A549 (cell line): ENCODE measurements around the gene SPATA31E1. TPM values are rescaled to one million over a fixed set of nuclear protein-coding genes. Genes with fewer than 3 reads are reported as not detected.

ENCODE experiments used
- ATAC-seq, 2 experiments: fragments of 200-7000 bp in 1 of 2; fragments of >200 bp in 1 of 2; cut with Nextera tagmentation in 1 of 2; cut with Tn5 transposase in 1 of 2; 3 replicates each; pipeline versions ENCODE4 v1.8.0 to v1.9.1; 2018 to 2020; ENCODE audit warnings: mild to moderate bottlenecking in 1 of 2, moderate library complexity in 1 of 2
- CTCF ChIA-PET: fragments of 300-600 bp; sonication (Branson Sonifier 250); formaldehyde crosslinking; extraction: SDS; loops from one replicate; lab custom pipeline; 2021; ENCODE audit warnings: antibody characterized with exemption, inconsistent platforms; lab: Yijun Ruan, JAX
- POLR2A ChIA-PET: fragments of 350-600 bp; formaldehyde crosslinking; extraction: SDS; loops from one replicate; lab custom pipeline; 2021; ENCODE audit warnings: antibody characterized with exemption, inconsistent platforms; lab: Yijun Ruan, JAX
- DNase-seq, 2 experiments: peaks; one replicate each; pipeline versions ENCODE4 v3.0.0 to v3.0.0-alpha.2; 2011 to 2016; ENCODE audit warnings: low read depth in 1 of 2, low spot score in 1 of 2
- FAIRE-seq: peaks from 2 replicates; lab custom pipeline; 2011; peaks lifted over from hg19 to GRCh38; lab: Jason Lieb, UNC
- H3K27ac ChIP-seq, 2 experiments: fragments of >200 bp; sonication (Bioruptor Twin); formaldehyde crosslinking; 3 replicates each; pipeline ENCODE4 v1.5.1; 2016 to 2017
- H3K4me1 ChIP-seq: fragments of >200 bp; sonication (Bioruptor Twin); formaldehyde crosslinking; 3 replicates; pipeline ENCODE4 v1.6.1; 2016
- H3K4me2 ChIP-seq: fragments of >200 bp; sonication (Bioruptor Twin); formaldehyde crosslinking; 3 replicates; pipeline ENCODE4 v1.6.1; 2016
- H3K4me3 ChIP-seq: fragments of >200 bp; sonication (Bioruptor Twin); formaldehyde crosslinking; 3 replicates; pipeline ENCODE4 v1.5.1; 2016
- H3K9me3 ChIP-seq: fragments of >200 bp; sonication (Bioruptor Twin); formaldehyde crosslinking; 3 replicates; pipeline ENCODE4 v1.6.1; 2016
- BHLHE40 ChIP-seq: IDR thresholded peaks from 2 replicates; pipeline ENCODE4 v1.6.1; 2012; ENCODE audit warnings: low read depth, low read length, inconsistent platforms
- CHD4 ChIP-seq: fragments of 200-600 bp; sonication (generic); IDR thresholded peaks from 2 replicates; pipeline ENCODE4 v1.6.1; 2016; ENCODE audit warnings: antibody characterized with exemption, mild to moderate bottlenecking, borderline replicate concordance
- CTCF ChIP-seq: fragments of >200 bp; sonication (Bioruptor Twin); formaldehyde crosslinking; IDR thresholded peaks from 3 replicates; pipeline ENCODE4 v1.5.1; 2016
- EHMT2 ChIP-seq: fragments of 200-600 bp; sonication (generic); IDR thresholded peaks from 2 replicates; pipeline ENCODE4 v1.6.1; 2016; ENCODE audit warnings: antibody characterized with exemption, low read depth, mild to moderate bottlenecking, moderate library complexity
- FOSB ChIP-seq: fragments of 250-450 bp; sonication (Bioruptor Pico); IDR thresholded peaks from 2 replicates; pipeline ENCODE4 v1.5.0; 2020; ENCODE audit warnings: mild to moderate bottlenecking, moderate library complexity
- FOSL2 ChIP-seq, 2 experiments: fragments of 450-650 bp in 1 of 2; fragments of >200 bp in 1 of 2; sonication (Bioruptor Twin) in 1 of 2; formaldehyde crosslinking; IDR thresholded peaks; 2 replicates each; pipeline versions ENCODE4 v1.5.0 to v1.6.1; 2016 to 2020; ENCODE audit warnings: mild to moderate bottlenecking in 1 of 2, moderate library complexity in 1 of 2
- GATA3 ChIP-seq: IDR thresholded peaks from 2 replicates; pipeline ENCODE4 v1.6.1; 2012; ENCODE audit warnings: borderline replicate concordance
- JUN ChIP-seq, 2 experiments: fragments of >200 bp; sonication (Bioruptor Twin); formaldehyde crosslinking; IDR thresholded peaks; 2 replicates in 1 of 2; 3 replicates in 1 of 2; pipeline ENCODE4 v1.6.1; 2016 to 2017
- JUNB ChIP-seq: fragments of >200 bp; sonication (Bioruptor Twin); formaldehyde crosslinking; IDR thresholded peaks from 2 replicates; pipeline ENCODE4 v1.6.1; 2016
- MAX ChIP-seq: IDR thresholded peaks from 2 replicates; pipeline ENCODE4 v1.6.1; 2012
- REST ChIP-seq: fragments of 200-600 bp; sonication (generic); IDR thresholded peaks from 2 replicates; pipeline ENCODE4 v1.6.1; 2016; ENCODE audit warnings: antibody characterized with exemption, mild to moderate bottlenecking, moderate library complexity
- RFX5 ChIP-seq: fragments of 450-650 bp; IDR thresholded peaks from 2 replicates; pipeline ENCODE4 v1.7.1; 2014; ENCODE audit warnings: antibody characterized with exemption, mild to moderate bottlenecking, moderate library complexity
- RNF2 ChIP-seq: fragments of 200-600 bp; sonication (generic); IDR thresholded peaks from 2 replicates; pipeline ENCODE4 v1.6.1; 2016; ENCODE audit warnings: low read depth, mild to moderate bottlenecking, antibody characterized with exemption, moderate library complexity, borderline replicate concordance
- SMC3 ChIP-seq: fragments of >200 bp; sonication (Bioruptor Twin); formaldehyde crosslinking; IDR thresholded peaks from 3 replicates; pipeline ENCODE4 v1.6.1; 2018; ENCODE audit warnings: inconsistent platforms
- TP53 ChIP-seq: fragments of 250-450 bp; sonication (Bioruptor Pico); IDR thresholded peaks from 2 replicates; pipeline ENCODE4 v1.5.0; 2021; ENCODE audit warnings: mild to moderate bottlenecking, moderate library complexity
- ZNF302 ChIP-seq: fragments of 250-450 bp; sonication (Bioruptor Pico); IDR thresholded peaks from 2 replicates; pipeline ENCODE4 v1.9.0; 2021; ENCODE audit warnings: inconsistent platforms, mild to moderate bottlenecking, moderate library complexity
- WGBS: methylation state at CpG from one replicate; pipeline ENCODE4 v1.1.6; 2017; ENCODE audit errors: missing lambda C conversion rate; 5-methylcytosine and 5-hydroxymethylcytosine counted together
- polyA plus RNA-seq, 4 experiments: library from polyadenylated mRNA; depleted of rRNA in 3 of 4; stranded (reverse); fragments of >200 nt; fragmentation: RNase III in 1 of 4; extraction: RNeasy Plus Mini Kit Qiagen cat#74134 plus additional on column Dnase treatment in 1 of 4; gene quantifications; 2 replicates in 3 of 4; 3 replicates in 1 of 4; pipeline ENCODE4 v1.2.3, GENCODE V29; 2011 to 2017

Gene SPATA31E1
- polyA plus RNA-seq, 2 of the 4 experiments (the other 2 are of a cell fraction) = not detected

GRCh38 chr9:87861332-87861731 lies 21.3 kb upstream of the SPATA31E1 start:
- TF ChIP-seq ZNF302 (CRISPR knock-in tag) = no peak
- no peak for TF ChIP-seq RNF2
- TF ChIP-seq REST = no peak
- no peak for TF ChIP-seq TP53
- TF ChIP-seq EHMT2 = no peak
- TF ChIP-seq CTCF = no peak
- TF ChIP-seq MAX = no peak
- TF ChIP-seq CHD4 = no peak
- TF ChIP-seq BHLHE40 = no peak
- TF ChIP-seq FOSB (CRISPR knock-in tag) = no peak
- TF ChIP-seq SMC3 = no peak
- WGBS = 94% methylated on average over 1 of the region's 1 CpG
- peak; percentile 23 for FAIRE-seq
- peaks cover 29% of the 10 kb centered on the region for H3K4me1 ChIP-seq
- H3K27ac ChIP-seq = no peak overlapping the region
- H3K9me3 ChIP-seq = peaks cover 15% of the 10 kb centered on the region; the same call in 2 of the 3 replicates
- no peak for ATAC-seq
- no peak for DNase-seq
- ChIA-PET POLR2A (no interaction called here), CTCF (interaction anchor here (1.3 kb wide), 1 partner anchor 18 kb away, joined by 3 read pairs; no protein-coding TSS in a partner anchor)
- H3K4me3 ChIP-seq = no peak overlapping the region
- no peak overlapping the region for H3K4me2 ChIP-seq

- 20% methylated on average over 6 of the region's 7 CpGs for WGBS
Observed at GRCh38 chr9:87862536-87863268, 20.0 kb upstream of the SPATA31E1 start.

More at GRCh38 chr9:87862536-87863268, 20.0 kb upstream of the SPATA31E1 start:
- peaks cover 39% of the 10 kb centered on the region for H3K4me1 ChIP-seq
- peak overlapping the region; percentile 57 to 82; a peak in 5 of 6 replicates for H3K27ac ChIP-seq
- ChIA-PET POLR2A (interaction anchor here (0.9 kb wide), 1 partner anchor 136 kb away, joined by 3 read pairs; the partner anchor contains the start of gene CTSL), CTCF (interaction anchor here (1.0 to 1.3 kb wide), 2 partner anchors 11 to 50 kb away, joined by 4 to 6 read pairs; no protein-coding TSS in a partner anchor)
- H3K9me3 ChIP-seq = peaks cover 15% of the 10 kb centered on the region; the same call in 2 of the 3 replicates
- ATAC-seq (peak; percentile 78 to 89), FAIRE-seq (no peak), DNase-seq (peak; percentile 47 to 73)
- no peak overlapping the region for H3K4me3 ChIP-seq
- H3K4me2 ChIP-seq = peak overlapping the region; percentile 52
- TF ChIP-seq GATA3 = peak; percentile 30; the same call in 1 of the 2 replicates
- peak; percentile 44; the same call in 1 of the 2 replicates for TF ChIP-seq JUNB
- no peak for TF ChIP-seq RFX5
- TF ChIP-seq JUN (IDR thresholded peaks at IDR 0.05) = 0 out of 5 replicates have a peak, but pooled peaks of 1 of the 2 experiments have one; percentile 25
- no peak for TF ChIP-seq CTCF
- peak; percentile 18; the same call in 1 of the 2 replicates for TF ChIP-seq FOSL2 (IDR thresholded peaks at IDR 0.05)
- peak; percentile 74 for TF ChIP-seq FOSL2 (CRISPR knock-in tag; IDR thresholded peaks at IDR 0.05)
- TF ChIP-seq MAX = peak; percentile 69
